ENCODE data around the gene ZMYND10.

DNA sequence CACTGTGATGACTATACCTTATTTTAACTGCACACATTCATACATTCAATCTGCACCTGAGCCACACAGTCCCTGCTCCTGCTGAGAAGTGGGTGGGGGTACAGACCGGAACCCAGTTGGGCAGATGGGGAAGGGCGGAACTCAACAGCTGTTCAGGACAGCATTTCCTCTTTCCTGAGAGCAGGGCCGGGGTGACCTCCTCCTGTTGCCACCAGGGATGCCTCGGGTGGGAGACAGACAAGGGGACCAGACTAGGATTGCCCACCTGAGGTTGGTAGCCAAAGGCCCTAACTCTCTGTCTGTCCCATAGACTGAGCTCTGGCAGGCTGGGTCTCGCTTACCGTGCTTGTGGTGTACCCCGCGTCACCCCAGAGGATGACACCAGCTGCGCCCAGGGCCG lies 26.9 kb downstream of the ZMYND10 start:
- TF ChIP-seq, protein P1, sequence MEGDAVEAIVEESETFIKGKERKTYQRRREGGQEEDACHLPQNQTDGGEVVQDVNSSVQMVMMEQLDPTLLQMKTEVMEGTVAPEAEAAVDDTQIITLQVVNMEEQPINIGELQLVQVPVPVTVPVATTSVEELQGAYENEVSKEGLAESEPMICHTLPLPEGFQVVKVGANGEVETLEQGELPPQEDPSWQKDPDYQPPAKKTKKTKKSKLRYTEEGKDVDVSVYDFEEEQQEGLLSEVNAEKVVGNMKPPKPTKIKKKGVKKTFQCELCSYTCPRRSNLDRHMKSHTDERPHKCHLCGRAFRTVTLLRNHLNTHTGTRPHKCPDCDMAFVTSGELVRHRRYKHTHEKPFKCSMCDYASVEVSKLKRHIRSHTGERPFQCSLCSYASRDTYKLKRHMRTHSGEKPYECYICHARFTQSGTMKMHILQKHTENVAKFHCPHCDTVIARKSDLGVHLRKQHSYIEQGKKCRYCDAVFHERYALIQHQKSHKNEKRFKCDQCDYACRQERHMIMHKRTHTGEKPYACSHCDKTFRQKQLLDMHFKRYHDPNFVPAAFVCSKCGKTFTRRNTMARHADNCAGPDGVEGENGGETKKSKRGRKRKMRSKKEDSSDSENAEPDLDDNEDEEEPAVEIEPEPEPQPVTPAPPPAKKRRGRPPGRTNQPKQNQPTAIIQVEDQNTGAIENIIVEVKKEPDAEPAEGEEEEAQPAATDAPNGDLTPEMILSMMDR (IDR thresholded peaks at IDR 0.05; ENCODE audit: insufficient read depth, low read depth, low read length): no peak
- TF ChIP-seq EZH2 (IDR thresholded peaks at IDR 0.05; ENCODE audit: insufficient read depth, low read length): no peak

Data from astrocyte (in vitro differentiated cells and primary cell).